Measurements from ENCODE around the gene AP1AR.

The AP1AR gene

DNA sequence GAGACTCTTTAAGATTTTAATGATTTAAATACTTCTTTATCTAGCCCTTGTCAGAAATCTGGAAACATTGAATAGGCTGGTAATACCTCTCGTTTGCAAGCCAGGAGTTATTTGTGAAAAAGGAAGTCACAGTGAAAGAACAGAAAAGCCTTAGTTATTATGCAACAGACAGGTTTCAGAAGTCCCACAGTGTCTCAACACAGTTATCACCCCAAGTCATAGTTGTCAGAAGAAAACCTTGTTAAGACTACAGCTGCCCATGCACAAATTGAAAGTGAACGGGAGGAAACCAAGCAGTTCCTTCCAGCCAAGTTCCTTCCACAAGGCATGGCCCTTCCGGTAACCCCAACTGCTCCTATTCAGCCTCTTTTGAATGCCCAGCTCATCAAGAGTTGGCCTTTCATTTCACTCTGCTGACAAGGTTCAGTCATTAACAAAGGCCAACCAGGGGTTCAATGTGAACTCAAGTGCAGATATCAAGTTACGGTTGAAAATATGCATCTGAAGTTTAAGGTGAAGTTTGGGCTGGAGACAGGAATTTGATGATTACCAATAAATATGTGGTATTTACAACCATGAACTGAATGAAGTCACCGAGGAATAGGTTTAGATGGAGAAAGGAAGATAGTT is 81.1 kb downstream of the AP1AR start:
- no peak for DNase-seq

DNA sequence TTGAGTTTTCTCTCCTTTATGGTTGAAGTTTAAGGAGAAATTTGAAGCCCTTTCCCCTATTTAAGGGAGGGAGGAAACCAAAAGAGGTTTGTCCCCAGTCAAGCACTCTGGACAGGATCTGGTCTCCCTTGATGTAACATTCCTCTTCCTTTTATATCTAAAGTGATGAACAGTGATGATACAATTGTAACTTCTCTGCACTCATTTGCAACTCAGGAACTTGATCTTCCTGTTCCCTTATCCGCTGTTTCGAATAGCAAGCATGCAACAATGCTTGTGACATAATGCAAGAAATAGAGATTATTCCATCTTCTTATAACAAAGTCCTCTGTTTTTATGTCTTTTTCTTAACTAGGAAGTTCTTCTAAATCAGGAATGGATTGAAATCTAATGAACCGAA is 83.9 kb downstream of the AP1AR start:
- DNase-seq, result no peak

DNA sequence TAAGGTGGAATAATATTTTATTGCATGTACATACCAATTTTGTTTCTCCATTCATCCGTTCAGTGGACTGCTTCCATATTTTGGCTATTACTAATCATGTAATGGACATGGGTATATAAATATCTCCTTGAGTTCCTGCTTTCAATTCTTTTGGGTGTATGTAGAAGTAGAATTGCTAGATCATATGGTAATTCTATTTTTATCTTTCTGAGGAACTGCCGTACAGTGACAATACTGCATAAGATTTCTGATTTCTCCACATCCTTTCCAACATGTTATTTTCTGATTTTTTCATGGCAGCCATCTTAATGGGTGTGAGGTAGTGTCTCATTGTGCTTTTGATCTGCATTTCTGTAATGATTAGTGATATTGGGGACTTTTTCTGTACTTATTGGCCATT is 84.8 kb downstream of the AP1AR start:
- DNase-seq, result no peak

DNA sequence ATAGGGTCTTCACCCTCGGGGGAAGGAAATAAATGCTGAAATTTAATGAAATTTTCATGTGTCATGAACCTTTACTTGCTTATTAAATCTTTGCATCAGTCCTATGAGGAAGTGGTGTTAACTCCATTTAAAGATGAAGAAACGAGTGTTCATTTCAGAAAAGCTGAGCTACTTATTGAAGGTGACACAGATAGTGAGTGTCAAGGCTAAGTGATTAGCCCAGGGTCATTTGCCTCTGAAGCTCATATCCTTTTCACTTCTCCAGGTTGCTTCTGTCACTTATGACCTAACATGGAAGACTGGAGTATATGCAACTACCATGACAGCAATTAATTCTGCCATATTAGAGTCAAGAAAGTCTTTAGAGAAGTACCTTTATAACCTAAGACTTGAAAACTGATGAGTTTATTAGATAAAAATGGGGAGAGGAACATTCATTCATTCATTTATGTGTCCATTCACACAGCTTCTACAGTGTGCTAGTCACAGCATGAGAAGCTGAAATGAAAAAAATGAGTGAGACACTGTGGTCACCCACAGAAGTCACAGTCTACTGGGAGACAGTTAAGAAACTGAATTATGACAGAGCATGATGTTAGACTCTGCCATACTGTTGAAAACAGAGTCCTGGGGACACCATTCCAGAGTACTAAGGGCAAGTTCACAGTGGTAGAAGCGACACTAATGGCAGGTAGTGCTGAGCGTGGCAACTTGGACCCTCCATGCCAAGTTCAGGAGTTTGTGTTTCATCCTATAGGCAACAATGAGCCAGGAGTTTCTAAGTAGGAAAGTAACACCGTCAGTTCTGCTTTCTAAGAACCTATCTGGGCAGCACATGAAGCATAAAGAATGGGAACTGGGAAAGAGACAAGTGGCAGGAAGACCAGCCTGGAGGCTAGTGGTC is 86.9 kb downstream of the AP1AR start:
- no peak for DNase-seq

Measured in effector CD8-positive, alpha-beta T cell (primary cell).